Measurements from ENCODE around the gene PTPRS.

GRCh38 chr19:5314012-5314906 is 26.4 kb downstream of the PTPRS start:
- no peak for TF ChIP-seq CTCF (IDR thresholded peaks at IDR 0.05)
- no peak for TF ChIP-seq EZH2 (IDR thresholded peaks at IDR 0.05)
- TF ChIP-seq EZH2phosphoT487 (IDR thresholded peaks at IDR 0.05): no peak

Measured in neural progenitor cell (in vitro differentiated cells).